Measurements from ENCODE around the gene PHF19.

The PHF19 gene

GRCh38 chr9:120872791-120873502 lies 4.0 kb downstream of the PHF19 start:
- DNase-seq: no peak

DNA sequence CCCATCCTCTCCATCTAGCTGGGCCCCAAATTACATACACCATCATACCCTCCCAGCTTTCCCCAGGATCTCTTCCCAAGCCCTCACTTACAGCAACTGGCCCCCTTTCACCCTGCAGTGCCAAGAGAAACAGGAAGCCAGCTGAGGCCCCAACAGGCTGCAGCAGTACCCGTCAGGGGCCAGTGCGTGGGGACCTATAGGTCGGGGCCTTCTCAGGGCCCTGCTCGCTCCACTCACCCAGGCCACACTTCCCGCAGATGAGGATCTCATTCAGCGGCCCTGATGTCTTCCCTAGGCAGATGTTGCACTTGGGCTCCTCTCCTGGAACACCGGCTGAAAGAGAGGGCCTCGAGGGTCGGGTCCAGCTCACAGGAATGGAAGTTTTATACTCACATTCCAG lies 6.8 kb downstream of the PHF19 start:
- DNase-seq: no peak

DNA sequence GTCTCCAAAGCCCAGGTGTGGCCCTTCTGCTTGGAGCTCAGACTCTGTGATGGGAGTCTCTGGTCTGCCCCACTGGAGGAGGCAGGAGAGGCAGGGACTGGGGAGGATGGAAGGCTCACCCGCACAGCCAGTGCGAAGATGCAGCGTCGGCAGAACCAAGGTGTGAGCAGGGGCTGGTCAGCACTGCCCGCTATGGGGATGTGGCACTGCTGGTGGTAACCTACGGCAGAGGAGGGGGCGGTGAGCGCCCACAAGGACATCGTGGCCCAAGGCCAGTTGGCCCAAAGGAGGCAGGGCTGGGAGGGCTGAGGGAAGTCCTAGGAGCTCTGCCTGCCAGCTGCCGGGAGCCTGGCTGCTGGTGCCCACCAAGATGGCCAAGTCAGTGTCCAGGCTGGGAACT lies 7.3 kb downstream of the PHF19 start:
- DNase-seq: no peak

- no peak for DNase-seq
Observed at GRCh38 chr9:120869360-120869687, 7.7 kb downstream of the PHF19 start.

DNA sequence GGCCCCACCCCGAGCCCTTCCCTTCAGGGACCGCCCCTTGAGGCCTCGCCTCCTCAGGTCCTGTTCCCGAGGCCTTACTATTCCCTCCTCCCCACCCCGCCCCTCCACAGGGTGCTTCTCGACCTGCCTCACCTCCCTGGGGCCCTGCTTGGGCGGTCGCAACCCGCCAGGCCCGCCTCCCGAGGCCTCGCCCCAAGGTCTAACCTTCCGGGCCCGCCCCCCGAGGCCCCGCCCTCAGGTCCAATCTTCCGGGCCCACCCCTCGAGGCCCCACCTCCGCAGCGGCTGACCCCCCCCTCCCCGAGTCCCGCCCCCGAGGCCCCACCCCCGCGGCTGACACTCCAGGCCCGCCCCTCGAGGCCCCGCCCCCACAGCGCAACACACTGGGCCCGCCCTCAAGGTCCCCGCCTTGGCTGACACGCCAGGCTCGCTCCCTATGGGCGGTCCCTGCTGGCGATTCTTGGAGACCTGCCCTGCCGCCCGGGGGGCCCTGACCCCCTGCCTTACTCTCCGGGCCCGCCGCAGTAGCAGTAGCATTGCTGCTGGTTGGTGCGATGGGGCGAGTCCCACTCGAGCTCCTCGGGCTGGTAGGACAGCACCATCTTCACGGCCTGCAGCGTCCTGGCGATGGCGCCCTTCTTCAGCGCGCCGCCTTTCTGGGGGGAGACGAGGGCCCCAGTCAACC lies 8.2 kb downstream of the PHF19 start:
- peak; percentile 98 for DNase-seq

DNA sequence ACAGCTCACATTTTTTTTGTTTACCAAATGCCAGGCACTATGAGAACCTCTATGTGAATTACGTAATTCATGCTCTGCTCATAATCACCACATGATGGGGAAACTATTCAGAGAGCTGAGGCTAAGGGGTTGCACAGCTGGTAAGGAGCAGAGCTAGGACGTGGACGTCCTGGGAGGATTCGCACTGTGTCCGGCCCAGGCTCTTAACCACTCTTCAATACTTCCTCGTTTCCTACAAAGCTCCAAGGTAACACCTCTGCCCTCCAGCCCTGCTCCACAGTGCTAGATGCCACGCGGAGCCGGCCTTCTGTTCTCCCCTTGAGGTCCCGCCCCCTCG lies 8.7 kb downstream of the PHF19 start:
- no peak for DNase-seq

DNA sequence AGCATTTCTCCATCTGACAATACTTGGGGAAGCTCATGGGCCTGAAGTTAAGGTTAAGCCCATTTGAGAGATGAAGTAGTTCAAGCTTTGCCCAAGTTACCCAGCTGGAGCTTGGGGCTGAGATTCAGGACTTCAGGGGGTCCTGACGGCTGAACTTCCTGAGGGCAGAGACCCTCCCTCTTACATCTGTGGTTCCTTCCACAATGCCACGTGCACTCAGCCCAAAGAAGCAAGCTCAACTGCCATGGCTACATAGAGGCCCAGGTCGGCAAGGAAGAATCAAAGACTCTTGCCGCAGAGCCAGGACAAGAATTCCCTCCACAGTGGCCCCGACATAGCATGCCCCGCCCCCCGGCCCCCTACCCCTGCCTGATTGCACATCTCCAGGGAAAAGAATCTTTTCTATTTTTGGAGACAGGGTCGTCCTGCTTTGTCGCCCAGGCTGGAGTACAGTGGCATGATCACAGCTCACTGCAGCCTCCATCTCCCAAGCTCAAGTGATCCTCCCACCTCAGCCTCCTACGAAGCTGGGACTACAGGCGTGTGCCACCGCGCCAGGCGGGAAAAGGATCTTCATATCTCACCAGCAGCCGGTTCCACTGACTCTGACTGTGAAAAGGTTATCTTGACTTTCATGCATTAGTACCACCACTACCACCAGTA lies 9.2 kb downstream of the PHF19 start:
- DNase-seq: no peak

GRCh38 chr9:120866651-120867050 lies 10.3 kb downstream of the PHF19 start:
- DNase-seq: no peak

DNA sequence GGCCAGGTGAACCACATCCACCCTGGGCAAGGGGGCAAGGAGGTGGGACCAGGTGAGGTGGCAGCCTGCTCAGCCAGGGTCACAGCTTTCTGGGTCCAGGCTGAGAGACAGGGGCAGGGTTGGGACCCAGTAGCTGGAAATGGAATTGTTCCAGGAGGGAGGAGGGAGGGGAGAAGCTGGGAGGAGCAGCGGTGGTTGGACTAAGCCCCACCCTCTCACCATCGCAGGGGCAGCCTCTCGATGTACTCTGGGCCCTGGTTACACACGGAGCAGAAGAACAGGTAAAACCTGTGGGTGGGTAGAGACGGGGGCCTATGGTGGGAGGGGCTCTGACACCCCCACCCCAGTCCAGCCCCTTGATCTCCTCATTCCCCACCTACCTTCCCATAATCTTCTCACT lies 11.2 kb downstream of the PHF19 start:
- DNase-seq: no peak

DNA sequence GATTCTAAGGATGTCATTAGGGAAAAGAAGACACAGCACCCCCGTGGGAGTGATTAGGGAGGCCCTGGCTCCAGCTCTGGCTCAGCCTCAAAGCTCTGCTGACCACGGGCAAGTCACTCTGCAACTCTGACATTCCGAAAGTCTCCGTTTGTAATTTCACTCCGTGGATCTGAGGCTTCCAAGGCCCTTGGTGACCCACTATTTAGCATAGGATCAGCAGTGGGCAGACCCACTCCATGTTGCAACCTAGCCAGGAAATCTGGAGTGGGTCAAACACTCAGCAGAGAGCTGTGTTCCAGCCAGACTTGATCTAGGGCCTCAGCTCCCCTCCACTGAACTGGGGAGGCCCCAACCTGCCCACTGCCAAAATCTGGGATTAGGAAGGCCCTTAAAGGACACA lies 11.8 kb downstream of the PHF19 start:
- DNase-seq: no peak

GRCh38 chr9:120864719-120865118 lies 12.3 kb downstream of the PHF19 start:
- DNase-seq: no peak

- no peak for DNase-seq
Observed at GRCh38 chr9:120863833-120864232, 13.2 kb downstream of the PHF19 start.

GRCh38 chr9:120862452-120862851 lies 14.5 kb downstream of the PHF19 start:
- DNase-seq: no peak

DNA sequence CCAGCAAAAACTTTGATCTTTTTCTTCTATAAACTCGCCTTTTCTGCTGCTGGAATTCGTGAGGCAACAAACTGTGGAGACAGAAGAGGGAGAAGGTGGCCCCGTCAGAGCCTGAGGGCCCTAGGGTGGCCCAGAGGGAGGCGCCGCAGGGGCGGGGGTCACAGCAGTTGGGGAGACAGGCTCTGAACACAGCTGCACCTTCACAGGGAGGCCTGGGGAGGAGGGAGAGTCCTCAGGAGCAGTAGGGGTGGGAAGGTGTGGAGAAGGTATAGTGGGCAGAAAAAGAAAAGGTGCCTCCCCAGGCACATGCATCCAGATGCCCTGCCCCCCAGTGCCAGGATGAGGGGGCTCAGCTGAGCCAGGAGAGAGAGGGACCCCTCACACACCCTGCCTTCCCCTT lies 15.1 kb downstream of the PHF19 start:
- no peak for DNase-seq

GRCh38 chr9:120860083-120860482 lies 16.9 kb downstream of the PHF19 start:
- no peak for DNase-seq

DNA sequence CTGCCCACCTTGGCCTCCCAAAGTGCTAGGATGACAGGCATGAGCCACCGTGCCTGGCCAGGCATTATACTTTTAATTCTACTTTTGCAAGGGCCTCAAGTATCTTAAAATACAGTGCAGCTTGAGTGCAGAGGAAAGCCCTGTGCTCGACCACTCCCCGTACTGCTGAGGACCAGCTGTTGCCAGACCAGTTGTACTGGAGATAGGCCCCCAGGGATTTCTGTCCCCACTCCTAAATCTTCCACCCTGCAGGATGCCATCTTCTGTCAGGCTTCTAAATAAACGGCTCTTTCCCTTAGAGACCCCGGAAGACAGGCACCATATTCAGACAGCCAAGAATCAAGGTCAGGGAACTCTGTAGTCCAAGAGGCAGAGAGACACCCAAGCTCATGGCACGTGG lies 17.6 kb downstream of the PHF19 start:
- DNase-seq: no peak

DNA sequence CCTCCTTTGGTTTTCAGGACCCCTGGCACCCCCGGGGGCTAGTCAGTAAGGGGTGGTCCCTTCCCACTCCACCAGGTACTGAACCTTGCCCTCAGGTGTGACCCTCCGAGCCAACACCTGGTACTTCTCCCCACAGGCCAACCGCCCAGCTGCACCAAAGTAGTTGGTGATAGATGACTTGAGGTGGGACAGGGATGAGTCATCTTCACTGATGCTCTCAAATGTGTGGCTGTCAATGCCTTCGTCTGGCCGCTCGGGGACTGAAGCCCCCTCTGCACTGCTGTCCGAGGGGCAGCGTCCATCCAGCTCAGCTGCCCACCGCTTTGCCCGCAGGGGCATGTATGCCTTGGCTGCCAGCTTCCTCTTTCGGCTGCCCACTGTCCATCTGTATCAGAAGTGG lies 19.1 kb downstream of the PHF19 start:
- DNase-seq: no peak

GRCh38 chr9:120857481-120857880 lies 19.5 kb downstream of the PHF19 start:
- DNase-seq: no peak

GRCh38 chr9:120856700-120857099 lies 20.3 kb downstream of the PHF19 start:
- no peak for DNase-seq

- DNase-seq: no peak
Observed at GRCh38 chr9:120855827-120856670, 20.9 kb downstream of the PHF19 start.

DNA sequence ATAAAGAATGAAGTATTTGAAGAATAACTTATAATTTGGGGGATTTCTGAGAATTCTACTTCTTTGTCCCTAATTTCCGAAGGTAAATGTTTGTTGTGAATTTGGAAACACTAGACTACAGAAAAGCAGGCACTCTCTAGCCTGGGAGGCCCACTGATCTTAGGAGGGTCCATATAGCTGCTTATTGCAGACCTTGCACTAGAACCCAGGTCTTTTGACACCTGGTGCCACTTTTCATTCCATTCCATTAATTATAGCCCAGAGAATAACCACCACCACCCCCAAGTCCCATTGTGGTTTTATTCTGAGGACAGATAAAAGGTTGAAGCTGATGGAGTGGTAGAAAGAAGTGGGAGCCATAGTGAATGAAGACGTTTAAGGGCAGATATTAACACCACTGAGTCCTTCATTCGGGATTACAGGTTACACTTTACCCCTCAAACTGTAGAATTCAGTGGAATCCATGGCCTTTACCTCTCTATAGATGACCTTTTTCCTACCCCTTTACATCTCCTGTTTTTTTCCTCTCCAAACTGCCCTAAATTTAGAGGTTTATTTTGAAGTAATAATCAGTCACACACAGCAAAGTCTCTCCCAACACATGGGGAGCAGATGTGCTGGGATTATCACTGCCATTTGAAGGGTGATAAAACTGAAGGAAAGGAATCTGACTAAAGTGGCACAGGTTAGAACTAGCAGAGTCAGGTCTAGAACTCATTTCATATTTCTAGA lies 22.2 kb downstream of the PHF19 start:
- DNase-seq: no peak

DNA sequence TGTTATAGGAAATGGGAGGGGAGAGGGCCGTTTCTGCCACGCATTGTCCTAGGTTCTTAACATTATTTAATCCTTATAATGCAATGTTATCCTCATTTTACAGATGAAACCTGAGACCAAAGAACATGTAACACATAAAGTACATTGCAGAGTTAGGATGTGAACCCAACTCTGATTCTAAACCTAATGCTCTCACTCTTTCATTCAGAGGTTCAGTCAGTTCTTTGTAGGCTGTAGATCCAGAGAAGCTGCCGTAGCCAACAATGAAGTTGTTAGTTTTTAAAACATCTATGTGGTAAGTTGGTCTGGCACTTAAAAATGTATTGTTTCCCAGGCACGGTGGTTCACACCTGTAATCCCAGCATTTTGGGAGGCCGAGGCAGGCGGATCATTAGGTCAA lies 23.8 kb downstream of the PHF19 start:
- no peak for DNase-seq

Data from activated CD4-positive, alpha-beta T cell treated with anti-CD3 and anti-CD28 coated beads for 48 hours (primary cell).